Mesenchymal stem cell (in vitro differentiated cells and primary cell): Measurements from ENCODE around the gene ITK.

ENCODE experiments used
- DNase-seq: peaks from one replicate; pipeline ENCODE4 v3.0.0-alpha.2; 2013
- H2AFZ ChIP-seq: one replicate; pipeline ENCODE4 v1.6.1; 2013; ENCODE audit warnings: low read depth, mild to moderate bottlenecking, control low read depth, inconsistent platforms, low read length, moderate library complexity
- H2AK5ac ChIP-seq: 2 replicates; pipeline ENCODE4 v1.6.1; 2013; ENCODE audit warnings: low read length, moderate library complexity, mild to moderate bottlenecking, inconsistent platforms; ENCODE audit not compliant: severe bottlenecking
- H2BK120ac ChIP-seq: one replicate; pipeline ENCODE4 v1.6.1; 2013; ENCODE audit warnings: low read depth, mild to moderate bottlenecking, inconsistent platforms, low read length, moderate library complexity
- H2BK12ac ChIP-seq, 2 experiments: one replicate each; pipeline ENCODE4 v1.6.1; 2013; ENCODE audit warnings: inconsistent platforms in 2 of 2, low read length in 2 of 2, mild to moderate bottlenecking in 2 of 2, moderate library complexity in 2 of 2, control low read depth in 1 of 2
- H2BK15ac ChIP-seq: one replicate; pipeline ENCODE4 v1.6.1; 2013; ENCODE audit warnings: mild to moderate bottlenecking, low read depth, inconsistent platforms; ENCODE audit not compliant: poor library complexity, severe bottlenecking
- H2BK5ac ChIP-seq: 2 replicates; pipeline ENCODE4 v1.6.1; 2013; ENCODE audit warnings: low read depth, mild to moderate bottlenecking, low read length, control low read depth, inconsistent platforms; ENCODE audit not compliant: poor library complexity, severe bottlenecking
- H3K14ac ChIP-seq, 2 experiments: one replicate each; pipeline ENCODE4 v1.6.1; 2013; ENCODE audit warnings: inconsistent platforms in 2 of 2, low read length in 2 of 2, control low read depth in 1 of 2, mild to moderate bottlenecking in 1 of 2, moderate library complexity in 1 of 2
- H3K18ac ChIP-seq, 2 experiments: one replicate each; pipeline ENCODE4 v1.6.1; 2013; ENCODE audit warnings: inconsistent platforms in 2 of 2, low read length in 2 of 2, control low read depth in 1 of 2, low read depth in 1 of 2, mild to moderate bottlenecking in 1 of 2
- H3K23ac ChIP-seq, 2 experiments: one replicate each; pipeline ENCODE4 v1.6.1; 2013; ENCODE audit warnings: inconsistent platforms in 2 of 2, low read length in 2 of 2, mild to moderate bottlenecking in 2 of 2, moderate library complexity in 2 of 2, control low read depth in 1 of 2
- H3K27ac ChIP-seq: 2 replicates; pipeline ENCODE4 v1.5.1; 2013; ENCODE audit warnings: mild to moderate bottlenecking, moderate library complexity, low read length, control low read depth, inconsistent platforms; ENCODE audit not compliant: poor library complexity, severe bottlenecking
- H3K27me3 ChIP-seq, 2 experiments: 2 replicates each; pipeline versions ENCODE4 v1.6.1 to v1.7.0; 2013; ENCODE audit warnings: low read length in 2 of 2, mild to moderate bottlenecking in 2 of 2, moderate library complexity in 2 of 2, control low read depth in 1 of 2, inconsistent platforms in 1 of 2; ENCODE audit not compliant: control insufficient read depth in 1 of 2, insufficient read depth in 1 of 2
- H3K36me3 ChIP-seq, 2 experiments: 2 replicates each; pipeline versions ENCODE4 v1.6.1 to v1.7.0; 2013; ENCODE audit warnings: low read length in 2 of 2, control low read depth in 1 of 2, inconsistent platforms in 1 of 2, low read depth in 1 of 2, mild to moderate bottlenecking in 1 of 2; ENCODE audit not compliant: insufficient read depth in 2 of 2, control insufficient read depth in 1 of 2
- H3K4ac ChIP-seq, 2 experiments: one replicate each; pipeline ENCODE4 v1.6.1; 2013; ENCODE audit warnings: inconsistent platforms in 2 of 2, low read length in 2 of 2, mild to moderate bottlenecking in 2 of 2, moderate library complexity in 2 of 2, control low read depth in 1 of 2, low read depth in 1 of 2
- H3K4me1 ChIP-seq: 2 replicates; pipeline ENCODE4 v1.6.1; 2013; ENCODE audit warnings: low read depth, low read length, control low read depth; ENCODE audit not compliant: control insufficient read depth, insufficient read depth
- H3K4me2 ChIP-seq: 2 replicates; pipeline ENCODE4 v1.6.1; 2013; ENCODE audit warnings: low read length, mild to moderate bottlenecking, inconsistent platforms; ENCODE audit not compliant: poor library complexity, severe bottlenecking
- H3K4me3 ChIP-seq, 2 experiments: 2 replicates each; pipeline versions ENCODE4 v1.5.1 to v1.7.0; 2013; ENCODE audit warnings: low read length in 2 of 2, mild to moderate bottlenecking in 2 of 2, control low read depth in 1 of 2, low read depth in 1 of 2; ENCODE audit not compliant: insufficient read depth in 1 of 2
- H3K79me1 ChIP-seq: replicated peaks from 2 replicates; pipeline ENCODE4 v1.6.1; 2013; ENCODE audit warnings: mild to moderate bottlenecking, control low read depth, low read length, inconsistent platforms; ENCODE audit not compliant: poor library complexity, severe bottlenecking
- H3K9ac ChIP-seq: 2 replicates; pipeline ENCODE4 v1.7.0; 2013; ENCODE audit warnings: mild to moderate bottlenecking, low read length, moderate library complexity
- H3K9me3 ChIP-seq: 2 replicates; pipeline ENCODE4 v1.7.0; 2013; ENCODE audit warnings: mild to moderate bottlenecking, low read length; ENCODE audit not compliant: control insufficient read depth
- H4K8ac ChIP-seq: one replicate; pipeline ENCODE4 v1.6.1; 2013; ENCODE audit warnings: inconsistent platforms, mild to moderate bottlenecking, low read length, moderate library complexity
- H4K91ac ChIP-seq: one replicate; pipeline ENCODE4 v1.6.1; 2013; ENCODE audit warnings: mild to moderate bottlenecking, low read length, inconsistent platforms
- WGBS: methylation state at CpG from one replicate; pipeline ENCODE4 v1.1.7; 2013; ENCODE audit warnings: mixed read lengths; 5-methylcytosine and 5-hydroxymethylcytosine counted together

The ITK gene

DNA sequence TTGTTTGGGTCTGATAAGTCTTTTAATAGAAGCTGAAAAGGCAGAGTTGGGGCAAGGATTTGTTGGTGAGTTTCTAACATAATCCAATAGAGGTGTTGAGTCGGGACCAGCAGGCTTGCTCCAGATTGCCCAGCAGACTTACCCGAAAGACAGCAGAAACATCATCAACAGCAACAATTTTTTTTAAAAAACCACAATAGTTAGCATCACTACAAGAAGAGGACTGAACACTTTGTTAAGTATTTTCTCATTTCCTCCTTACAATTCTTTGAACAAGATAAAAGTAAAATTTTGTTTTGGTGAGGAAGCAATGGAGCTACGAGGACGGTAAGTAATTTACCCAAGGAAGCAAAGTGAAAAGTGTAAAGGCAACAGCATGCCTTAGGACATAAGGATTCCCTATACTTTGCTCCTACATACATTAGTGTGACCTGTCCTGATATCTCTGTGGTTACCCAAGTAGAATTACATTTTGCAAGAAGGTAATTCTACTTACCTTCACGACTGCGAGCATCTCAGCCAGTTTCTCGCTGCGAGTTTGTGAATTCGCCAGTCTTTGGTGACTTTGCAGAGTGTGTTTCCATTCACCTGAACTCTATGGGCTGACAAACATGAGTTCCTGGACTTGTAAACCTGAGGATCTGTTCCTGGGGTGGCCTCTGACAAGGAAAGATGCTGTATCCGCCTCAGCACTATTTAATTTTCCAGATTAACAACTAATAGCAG is 13.2 kb downstream of the ITK start:
- H3K79me1 ChIP-seq = no peaks in the 10 kb centered on the region

DNA sequence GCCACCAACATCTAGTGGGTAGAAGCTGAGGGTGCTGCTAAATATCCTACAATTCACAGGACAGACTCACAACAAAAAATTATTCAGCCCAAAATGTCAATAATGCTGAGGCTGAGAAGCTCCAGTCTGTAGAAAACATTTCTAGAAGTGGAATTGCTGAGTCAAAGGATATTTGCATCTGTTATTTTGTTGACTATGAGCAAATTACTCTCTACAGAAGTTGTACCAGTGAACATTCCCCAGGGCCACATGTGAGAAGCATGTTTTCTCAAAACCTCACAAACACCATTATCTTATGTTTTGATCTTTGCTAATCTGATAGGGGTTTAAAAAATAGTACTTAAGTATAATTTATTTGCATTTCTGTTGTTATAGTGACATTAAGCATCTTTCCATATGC is 15.4 kb downstream of the ITK start:
- Histone ChIP-seq H4K91ac (no peak overlapping the region), H3K27me3 (peaks cover 0 to 13% of the 10 kb centered on the region in 2 experiments), H3K27ac (no peak overlapping the region), H2BK5ac (no peak overlapping the region), H3K23ac (no peak overlapping the region), H2BK15ac (no peak overlapping the region), H3K4ac (no peak overlapping the region), H3K9ac (no peak overlapping the region), H2BK12ac (no peak overlapping the region), H3K4me3 (no peak overlapping the region), H2AFZ (no peak overlapping the region), H2BK120ac (no peak overlapping the region), H4K8ac (no peak overlapping the region), H3K9me3 (no peaks in the 10 kb centered on the region), H3K4me1 (no peaks in the 10 kb centered on the region), H3K36me3 (no peaks in the 10 kb centered on the region), H3K4me2 (no peak overlapping the region), H3K79me1 (no peaks in the 10 kb centered on the region), H2AK5ac (no peak overlapping the region), H3K14ac (no peak overlapping the region), H3K18ac (no peak overlapping the region)
- DNase-seq = no peak

More for the DNA sequence above, 13.2 kb downstream of the ITK start:
- 90% methylated on average over 9 of the region's 10 CpGs for WGBS
- no peak overlapping the region for H2AFZ ChIP-seq
- H3K23ac ChIP-seq = no peak overlapping the region
- H2BK12ac ChIP-seq = no peak overlapping the region
- no peaks in the 10 kb centered on the region for H3K9me3 ChIP-seq
- H3K18ac ChIP-seq = no peak overlapping the region
- H3K4ac ChIP-seq = no peak overlapping the region
- no peak overlapping the region for H3K14ac ChIP-seq
- DNase-seq = no peak
- H4K91ac ChIP-seq = no peak overlapping the region
- H3K9ac ChIP-seq = no peak overlapping the region
- H3K36me3 ChIP-seq = no peaks in the 10 kb centered on the region
- no peak overlapping the region for H2AK5ac ChIP-seq
- no peak overlapping the region for H4K8ac ChIP-seq
- no peaks in the 10 kb centered on the region for H3K4me1 ChIP-seq
- no peak overlapping the region for H3K27ac ChIP-seq
- no peak overlapping the region for H2BK5ac ChIP-seq
- no peak overlapping the region for H2BK120ac ChIP-seq
- H3K4me2 ChIP-seq = no peak overlapping the region
- no peak overlapping the region for H2BK15ac ChIP-seq
- H3K4me3 ChIP-seq = no peak overlapping the region
- H3K27me3 ChIP-seq = peaks cover 3% of the 10 kb centered on the region in 2 experiments

GRCh38 chr5:157197086-157197485 is 16.4 kb downstream of the ITK start:
- no peak overlapping the region for H3K4me3 ChIP-seq
- H2AFZ ChIP-seq = no peak overlapping the region
- H3K79me1 ChIP-seq = no peaks in the 10 kb centered on the region
- H3K4ac ChIP-seq = no peak overlapping the region
- H3K9ac ChIP-seq = no peak overlapping the region
- H3K18ac ChIP-seq = no peak overlapping the region
- H2BK12ac ChIP-seq = no peak overlapping the region
- H4K91ac ChIP-seq = no peak overlapping the region
- no peak overlapping the region for H3K27ac ChIP-seq
- no peaks in the 10 kb centered on the region for H3K4me1 ChIP-seq
- no peak overlapping the region for H3K4me2 ChIP-seq
- no peak overlapping the region for H2BK15ac ChIP-seq
- no peak overlapping the region for H2BK120ac ChIP-seq
- H4K8ac ChIP-seq = no peak overlapping the region
- no peaks in the 10 kb centered on the region for H3K9me3 ChIP-seq
- H3K36me3 ChIP-seq = no peaks in the 10 kb centered on the region
- no peak overlapping the region for H2AK5ac ChIP-seq
- no peak overlapping the region for H2BK5ac ChIP-seq
- H3K23ac ChIP-seq = no peak overlapping the region
- H3K27me3 ChIP-seq = peaks cover 0 to 16% of the 10 kb centered on the region in 2 experiments
- no peak overlapping the region for H3K14ac ChIP-seq
- no CpG with 5 or more reads among the region's 3 CpGs for WGBS
- no peak for DNase-seq

DNA sequence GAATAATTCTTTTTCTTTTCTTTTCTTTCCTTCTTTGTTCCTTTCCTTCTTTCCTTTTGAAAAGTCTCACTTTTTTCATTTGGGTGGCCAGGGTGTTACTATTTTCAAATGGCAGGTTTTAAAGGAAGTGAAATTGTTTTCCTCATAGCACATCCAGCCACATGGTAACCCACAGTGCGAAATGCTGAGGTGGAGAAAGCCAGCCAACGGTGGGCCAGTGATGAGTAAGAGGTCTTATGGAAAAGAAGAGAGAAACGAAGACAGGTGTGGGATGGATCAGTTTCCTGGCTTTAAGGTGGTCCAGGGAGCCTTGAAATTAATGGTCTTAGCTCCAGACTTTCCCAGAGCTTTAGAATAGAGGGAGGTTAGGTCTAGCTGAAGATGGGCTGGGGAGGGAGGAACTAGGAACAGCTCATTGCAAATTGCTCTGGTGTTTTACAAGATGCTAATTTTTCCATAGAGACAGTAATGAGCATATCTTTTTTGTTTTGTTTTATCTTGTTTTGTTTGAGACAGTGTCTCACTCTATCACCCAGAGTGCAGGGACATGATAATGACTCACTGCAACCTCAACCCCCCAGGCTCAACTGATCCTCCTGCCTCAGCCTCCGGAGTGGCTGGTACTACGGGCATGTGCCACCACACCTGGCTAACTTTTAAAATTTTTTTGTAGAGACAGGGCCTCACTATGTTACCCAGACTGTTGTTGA is 17.8 kb downstream of the ITK start:
- no peak overlapping the region for H3K27ac ChIP-seq
- no peak overlapping the region for H3K4me2 ChIP-seq
- 60% methylated on average over 4 of the region's 5 CpGs for WGBS
- no peak overlapping the region for H3K14ac ChIP-seq
- H3K18ac ChIP-seq = no peak overlapping the region
- H3K4ac ChIP-seq = no peak overlapping the region
- H3K9ac ChIP-seq = no peak overlapping the region
- H3K23ac ChIP-seq = no peak overlapping the region
- peaks cover 0 to 13% of the 10 kb centered on the region in 2 experiments for H3K27me3 ChIP-seq
- no peaks in the 10 kb centered on the region for H3K79me1 ChIP-seq
- no peak overlapping the region for H2BK5ac ChIP-seq
- no peak for DNase-seq
- no peak overlapping the region for H2AK5ac ChIP-seq
- no peaks in the 10 kb centered on the region for H3K4me1 ChIP-seq
- H2BK120ac ChIP-seq = no peak overlapping the region
- H3K9me3 ChIP-seq = no peaks in the 10 kb centered on the region
- no peak overlapping the region for H4K91ac ChIP-seq
- no peak overlapping the region for H3K4me3 ChIP-seq
- H2AFZ ChIP-seq = no peak overlapping the region
- H2BK15ac ChIP-seq = no peak overlapping the region
- no peak overlapping the region for H2BK12ac ChIP-seq
- no peaks in the 10 kb centered on the region for H3K36me3 ChIP-seq
- no peak overlapping the region for H4K8ac ChIP-seq
